Activated naive CD4-positive, alpha-beta T cell treated with anti-CD3 and anti-CD28 coated beads for 36 hours (primary cell): Measurements from ENCODE around the gene FAM13C. TPM values are rescaled to one million over a fixed set of nuclear protein-coding genes. Genes with fewer than 3 reads are reported as not detected.
"Not testable (repeated sequence)": the region's sequence is repeated elsewhere in the genome, so short reads cannot be mapped to it uniquely, and the experiment has no call there.

Source experiments
- CTCF ChIA-PET: fragments of 350-600 bp; sonication (Branson Sonifier 250); formaldehyde crosslinking; loops from one replicate; lab custom pipeline; 2021; ENCODE audit warnings: antibody characterized with exemption; lab: Charles Lee
- DNase-seq: peaks from one replicate; pipeline ENCODE4 v3.0.0-alpha.2; 2020
- H3K27ac Mint-ChIP-seq: one replicate; pipeline ENCODE4 v1.8.0; 2021; ENCODE audit warnings: mild to moderate bottlenecking, mixed read lengths
- H3K27me3 Mint-ChIP-seq: one replicate; pipeline ENCODE4 v1.8.0; 2021; ENCODE audit warnings: low read depth, mixed read lengths
- H3K36me3 Mint-ChIP-seq: one replicate; pipeline ENCODE4 v1.8.0; 2021; ENCODE audit warnings: low read depth, mixed read lengths
- H3K4me1 Mint-ChIP-seq: one replicate; pipeline ENCODE4 v1.8.0; 2021; ENCODE audit warnings: low read depth, mixed read lengths
- H3K4me3 Mint-ChIP-seq: one replicate; pipeline ENCODE4 v1.8.0; 2021; ENCODE audit warnings: mild to moderate bottlenecking, moderate library complexity, mixed read lengths
- H3K9me3 Mint-ChIP-seq: one replicate; pipeline ENCODE4 v1.8.0; 2021; ENCODE audit warnings: mixed read lengths
- intact Hi-C: fragments of 100-400 bp; cut with micrococcal nuclease; formaldehyde crosslinking; loops from one replicate; pipeline ENCODE4 v1.15.1; 2023
- total RNA-seq, 2 experiments: library from RNA; stranded (reverse); gene quantifications; one replicate each; pipeline ENCODE4 v1.2.3, GENCODE V29; 2021

FAM13C gene
- total RNA-seq = not detected

DNA sequence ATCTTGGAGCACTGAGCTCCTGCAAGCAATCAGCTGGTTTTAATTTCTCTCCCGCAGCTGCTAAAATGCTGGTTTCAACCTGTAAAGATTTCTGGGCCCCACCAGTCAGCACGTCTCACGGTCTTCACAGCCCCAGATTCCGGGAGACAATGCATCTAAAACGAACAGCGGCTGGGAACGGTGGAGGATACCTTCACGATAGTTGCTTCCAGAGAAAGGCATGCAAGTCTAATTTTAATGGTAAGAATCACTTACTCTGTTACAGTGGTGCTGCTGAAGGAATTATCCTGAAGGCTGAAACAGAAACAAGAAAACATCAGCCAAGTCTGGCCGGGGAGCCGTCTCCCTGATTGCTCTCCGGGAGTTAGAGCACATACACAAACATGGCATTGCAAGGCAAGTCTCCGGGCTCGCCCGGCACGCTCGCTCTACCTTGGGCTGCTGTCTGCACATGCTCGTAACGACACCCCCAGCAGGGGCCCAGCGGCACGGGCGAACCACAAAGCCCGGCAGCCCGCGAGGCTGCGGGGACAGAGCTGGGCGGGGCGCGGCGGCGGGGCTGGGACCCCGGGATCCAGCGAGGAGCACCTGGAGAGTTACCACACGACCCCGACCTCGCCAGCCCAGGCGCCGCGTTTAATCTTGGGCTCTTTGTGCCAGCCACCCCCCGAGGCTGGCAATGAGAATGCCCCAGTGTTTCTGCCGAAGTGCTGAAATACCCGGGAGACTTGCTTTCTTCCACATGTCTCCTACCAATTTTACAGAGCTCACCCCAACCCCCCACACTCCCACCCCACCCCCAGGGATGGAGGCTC is at the start of gene FAM13C:
Gene FAM13C (minus strand): TSS at position 406 of the 815 bp plus-strand sequence. CDS start 89 bp downstream, at position 317.
- Mint-ChIP-seq H3K36me3 (no peaks in the 10 kb centered on the region), H3K27me3 (peaks cover 30% of the 10 kb centered on the region), H3K4me1 (peaks cover 11% of the 10 kb centered on the region), H3K9me3 (no peaks in the 10 kb centered on the region), H3K27ac (no peak within 1 kb of the TSS), H3K4me3 (peak within 1 kb of the TSS; percentile 30)
- intact Hi-C loops = no loop called here
- CTCF ChIA-PET = no interaction called here
- DNase-seq = peak; percentile 14

DNA sequence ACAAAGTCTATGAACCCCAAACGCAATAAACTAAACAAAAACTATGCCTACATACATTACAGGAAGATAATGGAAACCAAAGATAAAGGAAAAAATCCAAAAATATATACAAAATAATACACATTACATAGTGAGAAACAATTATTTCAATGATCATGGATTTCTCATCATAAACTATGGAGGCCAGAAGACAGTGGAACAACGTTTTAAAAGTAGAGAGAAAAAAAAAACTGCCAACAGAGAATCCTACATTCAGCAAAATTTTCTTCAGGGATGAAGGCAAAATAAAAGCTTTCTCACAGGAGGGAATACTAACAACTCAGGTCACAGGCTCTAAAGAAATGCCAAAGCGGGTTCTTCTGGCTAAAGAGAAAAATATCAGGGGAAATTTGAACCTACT is 42.9 kb upstream of the FAM13C start:
- H3K4me3 Mint-ChIP-seq = no peak overlapping the region
- intact Hi-C loops = no loop called here
- CTCF ChIA-PET = no interaction called here

DNA sequence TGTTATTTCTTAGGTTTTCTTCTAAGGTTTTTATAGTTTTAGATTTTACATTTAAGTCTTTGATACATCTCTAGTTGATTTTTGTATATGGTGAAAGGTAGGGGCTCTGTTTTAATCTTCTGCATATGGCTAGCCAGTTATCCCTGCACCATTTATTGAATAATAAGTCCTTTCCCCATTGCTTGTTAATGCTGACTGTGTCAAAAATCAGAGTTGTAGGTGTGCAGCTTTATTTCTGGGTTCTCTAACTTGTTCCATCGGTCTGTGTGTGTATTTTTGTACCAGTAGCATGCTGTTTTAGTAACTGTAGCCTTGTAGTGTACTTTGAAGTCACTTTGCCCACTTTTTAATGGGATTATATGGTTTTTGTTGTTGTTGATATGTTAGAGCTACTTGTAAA is 37.9 kb upstream of the FAM13C start:
- CTCF ChIA-PET = no interaction called here
- H3K4me3 Mint-ChIP-seq = no peak overlapping the region
- DNase-seq = no peak
- no peaks in the 10 kb centered on the region for H3K4me1 Mint-ChIP-seq
- H3K36me3 Mint-ChIP-seq = no peaks in the 10 kb centered on the region
- no peak overlapping the region for H3K27ac Mint-ChIP-seq
- intact Hi-C loops = no loop called here
- no peaks in the 10 kb centered on the region for H3K9me3 Mint-ChIP-seq
- H3K27me3 Mint-ChIP-seq = no peaks in the 10 kb centered on the region

More for the DNA sequence above, 42.9 kb upstream of the FAM13C start:
- H3K4me1 Mint-ChIP-seq = no peaks in the 10 kb centered on the region
- H3K36me3 Mint-ChIP-seq = no peaks in the 10 kb centered on the region
- no peak overlapping the region for H3K27ac Mint-ChIP-seq
- no peak for DNase-seq
- H3K9me3 Mint-ChIP-seq = peaks cover 4% of the 10 kb centered on the region
- H3K27me3 Mint-ChIP-seq = no peaks in the 10 kb centered on the region

DNA sequence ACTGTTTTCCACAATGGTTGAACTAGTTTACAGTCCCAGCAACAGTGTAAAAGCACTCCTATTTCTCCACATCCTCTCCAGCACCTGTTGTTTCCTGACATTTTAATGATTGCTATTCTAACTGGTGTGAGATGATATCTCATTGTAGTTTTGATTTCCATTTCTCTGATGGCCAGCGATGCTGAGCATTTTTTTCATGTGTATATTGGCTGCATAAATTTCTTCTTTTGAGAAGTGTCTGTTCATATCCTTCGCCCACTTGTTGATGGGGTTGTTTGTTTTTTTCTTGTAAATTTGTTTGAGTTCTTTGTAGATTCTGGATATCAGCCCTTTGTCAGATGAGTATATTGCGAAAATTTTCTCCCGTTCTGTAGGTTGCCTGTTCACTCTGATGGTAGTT is 37.0 kb upstream of the FAM13C start:
- H3K27ac Mint-ChIP-seq, H3K4me3 Mint-ChIP-seq, DNase-seq, H3K9me3 Mint-ChIP-seq, CTCF ChIA-PET, H3K4me1 Mint-ChIP-seq, H3K36me3 Mint-ChIP-seq, H3K27me3 Mint-ChIP-seq, intact Hi-C loops: not testable (repeated sequence)

GRCh38 chr10:59397961-59398360 is 35.6 kb upstream of the FAM13C start:
- CTCF ChIA-PET = no interaction called here
- no peak overlapping the region for H3K27ac Mint-ChIP-seq

DNA sequence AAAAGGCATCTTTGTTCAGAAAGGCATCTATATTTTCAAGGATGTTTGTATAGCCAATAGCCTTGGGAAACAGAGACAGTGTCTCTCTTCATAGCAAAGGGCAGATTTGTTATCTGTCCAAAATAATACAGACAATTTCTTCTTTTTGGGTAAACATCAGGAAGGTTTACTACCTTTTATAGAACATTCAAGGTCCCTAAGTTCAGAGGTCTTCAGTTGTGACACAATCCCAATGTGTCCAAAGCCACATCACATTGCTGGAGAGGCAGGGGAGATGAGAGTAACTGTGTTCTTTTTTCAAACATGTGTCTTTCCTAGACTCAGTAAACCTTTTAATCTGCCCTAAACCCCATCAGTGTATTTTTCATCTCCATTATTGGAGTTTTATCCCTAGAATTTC is 33.6 kb upstream of the FAM13C start:
- CTCF ChIA-PET = no interaction called here
- no peak overlapping the region for H3K27ac Mint-ChIP-seq
- no peaks in the 10 kb centered on the region for H3K9me3 Mint-ChIP-seq
- H3K4me3 Mint-ChIP-seq = no peak overlapping the region
- H3K27me3 Mint-ChIP-seq = no peaks in the 10 kb centered on the region
- H3K4me1 Mint-ChIP-seq = no peaks in the 10 kb centered on the region
- DNase-seq = no peak
- intact Hi-C loops = no loop called here
- H3K36me3 Mint-ChIP-seq = no peaks in the 10 kb centered on the region

More at GRCh38 chr10:59397961-59398360, 35.6 kb upstream of the FAM13C start:
- H3K27me3 Mint-ChIP-seq = no peaks in the 10 kb centered on the region
- no peaks in the 10 kb centered on the region for H3K36me3 Mint-ChIP-seq
- intact Hi-C loops = no loop called here
- H3K4me1 Mint-ChIP-seq = no peaks in the 10 kb centered on the region
- H3K9me3 Mint-ChIP-seq = no peaks in the 10 kb centered on the region
- no peak overlapping the region for H3K4me3 Mint-ChIP-seq
- DNase-seq = no peak

DNA sequence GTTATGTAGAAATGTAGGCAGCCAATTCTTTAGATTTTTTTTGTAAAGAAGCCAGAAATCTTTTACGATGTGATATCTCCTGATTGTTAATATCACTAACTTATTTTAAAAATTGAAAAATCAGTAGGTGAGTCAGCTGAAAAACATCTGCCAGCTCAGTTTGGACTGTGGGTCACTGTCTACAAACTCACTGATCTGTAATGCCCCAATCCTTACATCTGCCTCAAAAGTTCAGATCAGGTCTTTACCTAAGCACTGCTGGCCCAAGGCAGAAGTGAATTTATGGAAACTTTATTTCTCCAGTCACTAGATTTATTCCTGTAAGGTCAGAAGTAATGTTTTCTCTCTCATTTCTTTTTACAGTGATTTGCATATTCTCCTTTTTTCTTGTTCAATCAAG is 31.0 kb upstream of the FAM13C start:
- CTCF ChIA-PET = no interaction called here
- DNase-seq = no peak
- Mint-ChIP-seq H3K4me1 (no peaks in the 10 kb centered on the region), H3K27ac (no peak overlapping the region), H3K4me3 (no peak overlapping the region), H3K9me3 (no peaks in the 10 kb centered on the region), H3K36me3 (no peaks in the 10 kb centered on the region), H3K27me3 (no peaks in the 10 kb centered on the region)
- intact Hi-C loops = no loop called here

DNA sequence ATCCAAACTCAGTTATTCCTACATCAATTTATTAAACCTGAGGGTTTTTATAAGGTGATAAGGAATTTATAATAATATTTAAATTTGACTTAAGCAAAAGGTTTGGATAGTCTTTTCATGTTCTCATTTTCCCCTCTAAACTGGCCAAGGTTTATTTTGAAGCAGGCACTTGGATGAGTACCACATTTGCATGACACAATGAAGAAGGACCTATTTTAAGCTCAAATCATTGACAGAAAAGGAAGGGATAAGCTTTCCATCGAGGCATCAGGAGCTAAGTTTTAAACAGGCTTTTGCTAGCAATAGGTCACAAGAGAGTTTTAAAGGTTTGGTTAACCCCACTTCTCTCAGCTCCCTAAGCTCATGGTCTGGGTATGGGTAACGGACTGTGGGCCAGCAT is 28.7 kb upstream of the FAM13C start:
- Mint-ChIP-seq H3K27ac (no peak overlapping the region), H3K27me3 (no peaks in the 10 kb centered on the region), H3K4me1 (no peaks in the 10 kb centered on the region), H3K36me3 (no peaks in the 10 kb centered on the region), H3K9me3 (no peaks in the 10 kb centered on the region), H3K4me3 (no peak overlapping the region)
- intact Hi-C loops = no loop called here
- DNase-seq = no peak
- CTCF ChIA-PET = no interaction called here

- Mint-ChIP-seq H3K27ac (no peak overlapping the region), H3K36me3 (no peaks in the 10 kb centered on the region), H3K27me3 (peaks cover 2% of the 10 kb centered on the region), H3K4me3 (no peak overlapping the region), H3K9me3 (no peaks in the 10 kb centered on the region), H3K4me1 (no peaks in the 10 kb centered on the region)
- no peak for DNase-seq
- CTCF ChIA-PET = no interaction called here
- intact Hi-C loops = no loop called here
Observed at GRCh38 chr10:59388671-59388976, 26.3 kb upstream of the FAM13C start.

DNA sequence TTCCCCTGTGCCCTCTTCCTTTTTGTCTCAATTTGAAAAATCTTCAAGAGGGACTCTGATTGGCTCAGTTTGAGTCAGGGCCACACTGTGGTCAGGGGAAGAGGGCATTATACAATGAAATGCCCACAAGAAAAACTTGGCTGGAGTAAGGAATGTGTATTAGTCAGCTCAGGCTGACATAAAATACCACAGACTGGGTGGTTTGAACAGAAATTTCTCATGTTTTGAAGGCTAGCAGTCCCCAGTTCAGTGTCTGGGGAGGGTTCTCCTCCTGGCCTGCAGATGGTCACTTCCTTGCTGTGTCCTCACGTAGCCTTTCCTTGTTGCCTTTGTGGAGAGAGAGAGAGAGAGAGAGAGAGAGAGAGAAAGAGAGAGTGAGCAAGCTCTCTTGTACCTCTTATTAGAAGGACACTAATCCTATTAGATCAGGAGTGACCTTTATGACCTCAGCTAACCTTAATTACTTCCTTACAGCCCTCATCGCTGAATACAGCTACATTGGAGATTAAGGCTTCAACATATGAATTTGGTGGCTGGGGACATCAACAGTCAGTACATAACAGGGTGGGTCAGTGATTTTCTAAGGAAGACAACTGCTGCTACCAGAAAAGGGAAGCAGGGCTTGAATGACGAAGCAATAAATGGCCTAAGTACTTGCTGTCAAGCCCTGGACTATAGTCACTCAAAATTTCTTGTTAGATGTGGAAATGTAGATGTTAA is 25.8 kb upstream of the FAM13C start:
- no peak overlapping the region for H3K4me3 Mint-ChIP-seq
- intact Hi-C loops = no loop called here
- H3K9me3 Mint-ChIP-seq = no peaks in the 10 kb centered on the region
- peaks cover 2% of the 10 kb centered on the region for H3K27me3 Mint-ChIP-seq
- CTCF ChIA-PET = no interaction called here
- no peak overlapping the region for H3K27ac Mint-ChIP-seq
- H3K36me3 Mint-ChIP-seq = no peaks in the 10 kb centered on the region
- no peaks in the 10 kb centered on the region for H3K4me1 Mint-ChIP-seq
- no peak for DNase-seq

DNA sequence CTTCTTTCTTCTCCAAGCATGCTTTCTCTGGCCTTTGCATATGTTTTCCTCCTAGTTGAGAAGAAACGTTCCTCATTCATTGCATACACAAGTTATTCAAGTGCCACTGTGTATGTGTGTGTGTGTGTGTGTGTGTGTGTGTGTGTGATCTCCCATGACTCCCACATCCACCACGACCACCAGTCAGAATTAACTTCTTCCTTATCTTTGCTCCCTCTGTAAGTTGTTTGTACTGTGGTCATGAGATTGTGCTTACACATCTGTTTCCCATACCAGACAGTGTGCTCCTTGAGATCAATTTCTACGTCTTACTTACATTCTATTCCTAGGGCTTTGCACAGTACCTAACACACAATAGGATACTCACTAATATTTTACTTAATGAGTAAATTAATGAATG is 22.4 kb upstream of the FAM13C start:
- intact Hi-C loops = no loop called here

GRCh38 chr10:59383908-59384307 is 21.6 kb upstream of the FAM13C start:
- Mint-ChIP-seq H3K36me3 (no peaks in the 10 kb centered on the region), H3K4me3 (no peak overlapping the region), H3K9me3 (no peaks in the 10 kb centered on the region), H3K4me1 (no peaks in the 10 kb centered on the region), H3K27me3 (peaks cover 2% of the 10 kb centered on the region), H3K27ac (no peak overlapping the region)
- CTCF ChIA-PET = no interaction called here
- DNase-seq = no peak
- intact Hi-C loops = no loop called here

More for the DNA sequence above, 22.4 kb upstream of the FAM13C start:
- Mint-ChIP-seq H3K36me3 (no peaks in the 10 kb centered on the region), H3K4me1 (no peaks in the 10 kb centered on the region), H3K9me3 (no peaks in the 10 kb centered on the region), H3K4me3 (no peak overlapping the region), H3K27me3 (peaks cover 2% of the 10 kb centered on the region), H3K27ac (no peak overlapping the region)
- DNase-seq = no peak
- CTCF ChIA-PET = no interaction called here

GRCh38 chr10:59383436-59383835 is 21.1 kb upstream of the FAM13C start:
- CTCF ChIA-PET = no interaction called here
- Mint-ChIP-seq H3K4me1 (no peaks in the 10 kb centered on the region), H3K36me3 (no peaks in the 10 kb centered on the region), H3K9me3 (no peaks in the 10 kb centered on the region), H3K4me3 (no peak overlapping the region), H3K27ac (no peak overlapping the region), H3K27me3 (peaks cover 2% of the 10 kb centered on the region)
- intact Hi-C loops = no loop called here
- no peak for DNase-seq
